ENCODE data around the gene RPGRIP1L.

- TF ChIP-seq CTCF (conservative IDR thresholded peaks at IDR 0.05; ENCODE audit: low read depth, low read length) (no peak), EZH2 (IDR thresholded peaks at IDR 0.05; ENCODE audit: borderline replicate concordance, low read depth, low read length, poor library complexity, severe bottlenecking) (no peak)
Measured at GRCh38 chr16:53571763-53572162, 131.9 kb downstream of the RPGRIP1L start.

All from A673 (cell line).